Measurements from ENCODE around the gene TRIM40. TPM values are rescaled to one million over a fixed set of nuclear protein-coding genes. Genes with fewer than 3 reads are reported as not detected.

TRIM40 gene, protein sequence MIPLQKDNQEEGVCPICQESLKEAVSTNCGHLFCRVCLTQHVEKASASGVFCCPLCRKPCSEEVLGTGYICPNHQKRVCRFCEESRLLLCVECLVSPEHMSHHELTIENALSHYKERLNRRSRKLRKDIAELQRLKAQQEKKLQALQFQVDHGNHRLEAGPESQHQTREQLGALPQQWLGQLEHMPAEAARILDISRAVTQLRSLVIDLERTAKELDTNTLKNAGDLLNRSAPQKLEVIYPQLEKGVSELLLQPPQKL
- not detected for total RNA-seq (ENCODE audit: unreplicated experiment)
- long read RNA-seq, result 0 reads

DNA sequence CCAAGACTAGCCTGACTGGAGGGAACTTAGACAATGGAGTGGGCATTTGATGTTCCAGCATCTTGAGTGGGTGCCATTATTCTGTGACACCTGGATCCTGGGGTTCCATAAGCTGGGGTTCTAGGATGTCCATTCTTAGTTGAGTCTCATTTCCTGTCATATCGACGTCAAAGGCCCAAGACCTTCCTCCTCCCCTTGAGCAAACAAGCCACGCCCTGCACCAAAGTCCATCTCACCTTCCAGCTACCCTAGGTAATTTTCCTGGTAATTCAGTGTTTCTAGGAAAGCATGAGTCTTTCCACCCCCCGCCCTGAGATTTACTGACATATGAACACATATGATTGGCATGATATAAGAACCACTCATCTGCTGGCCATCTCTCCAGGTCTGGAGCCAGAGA, at the start of gene TRIM40:
TSS of gene TRIM40 (plus strand) at position 384 of the 400 bp plus-strand sequence. CDS start 897 bp downstream, outside the sequence.
- TF ChIP-seq, protein P1, sequence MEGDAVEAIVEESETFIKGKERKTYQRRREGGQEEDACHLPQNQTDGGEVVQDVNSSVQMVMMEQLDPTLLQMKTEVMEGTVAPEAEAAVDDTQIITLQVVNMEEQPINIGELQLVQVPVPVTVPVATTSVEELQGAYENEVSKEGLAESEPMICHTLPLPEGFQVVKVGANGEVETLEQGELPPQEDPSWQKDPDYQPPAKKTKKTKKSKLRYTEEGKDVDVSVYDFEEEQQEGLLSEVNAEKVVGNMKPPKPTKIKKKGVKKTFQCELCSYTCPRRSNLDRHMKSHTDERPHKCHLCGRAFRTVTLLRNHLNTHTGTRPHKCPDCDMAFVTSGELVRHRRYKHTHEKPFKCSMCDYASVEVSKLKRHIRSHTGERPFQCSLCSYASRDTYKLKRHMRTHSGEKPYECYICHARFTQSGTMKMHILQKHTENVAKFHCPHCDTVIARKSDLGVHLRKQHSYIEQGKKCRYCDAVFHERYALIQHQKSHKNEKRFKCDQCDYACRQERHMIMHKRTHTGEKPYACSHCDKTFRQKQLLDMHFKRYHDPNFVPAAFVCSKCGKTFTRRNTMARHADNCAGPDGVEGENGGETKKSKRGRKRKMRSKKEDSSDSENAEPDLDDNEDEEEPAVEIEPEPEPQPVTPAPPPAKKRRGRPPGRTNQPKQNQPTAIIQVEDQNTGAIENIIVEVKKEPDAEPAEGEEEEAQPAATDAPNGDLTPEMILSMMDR (IDR thresholded peaks at IDR 0.05; ENCODE audit: partially characterized antibody, unreplicated experiment), result no peak
- no peak for DNase-seq
- no peaks in the 10 kb centered on the region for H3K36me3 Mint-ChIP-seq (ENCODE audit: unreplicated experiment)
- H3K4me3 Mint-ChIP-seq (ENCODE audit: unreplicated experiment), result no peak within 1 kb of the TSS
- H3K27ac Mint-ChIP-seq (ENCODE audit: unreplicated experiment), result no peak within 1 kb of the TSS
- H3K27me3 Mint-ChIP-seq (ENCODE audit: unreplicated experiment), result peaks cover 4% of the 10 kb centered on the region
- peaks cover under 1% of the 10 kb centered on the region for H3K9me3 Mint-ChIP-seq (ENCODE audit: unreplicated experiment)
- peaks cover 6% of the 10 kb centered on the region for H3K4me1 Mint-ChIP-seq (ENCODE audit: low read depth, unreplicated experiment)

DNA sequence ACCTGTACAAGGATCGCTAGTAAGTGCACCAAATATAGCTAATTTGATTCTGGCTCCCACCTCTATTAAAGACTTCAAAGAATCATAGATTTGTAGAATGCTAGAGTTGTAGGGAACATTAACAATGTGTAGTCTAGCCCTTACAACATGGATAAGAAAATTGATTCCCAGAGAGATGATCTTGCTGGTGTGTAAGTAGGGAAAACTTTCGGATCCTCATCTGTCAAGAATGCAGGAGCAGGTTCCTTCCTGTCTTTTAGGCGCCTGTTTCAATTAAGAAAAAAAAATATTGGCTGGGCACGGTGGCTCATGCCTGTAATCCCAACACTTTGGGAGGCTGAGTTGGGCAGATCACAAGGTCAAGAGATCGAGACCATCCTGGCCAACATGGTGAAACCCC, 48.1 kb upstream of the TRIM40 start:
- peaks cover 5% of the 10 kb centered on the region for H3K36me3 Mint-ChIP-seq (ENCODE audit: unreplicated experiment)

DNA sequence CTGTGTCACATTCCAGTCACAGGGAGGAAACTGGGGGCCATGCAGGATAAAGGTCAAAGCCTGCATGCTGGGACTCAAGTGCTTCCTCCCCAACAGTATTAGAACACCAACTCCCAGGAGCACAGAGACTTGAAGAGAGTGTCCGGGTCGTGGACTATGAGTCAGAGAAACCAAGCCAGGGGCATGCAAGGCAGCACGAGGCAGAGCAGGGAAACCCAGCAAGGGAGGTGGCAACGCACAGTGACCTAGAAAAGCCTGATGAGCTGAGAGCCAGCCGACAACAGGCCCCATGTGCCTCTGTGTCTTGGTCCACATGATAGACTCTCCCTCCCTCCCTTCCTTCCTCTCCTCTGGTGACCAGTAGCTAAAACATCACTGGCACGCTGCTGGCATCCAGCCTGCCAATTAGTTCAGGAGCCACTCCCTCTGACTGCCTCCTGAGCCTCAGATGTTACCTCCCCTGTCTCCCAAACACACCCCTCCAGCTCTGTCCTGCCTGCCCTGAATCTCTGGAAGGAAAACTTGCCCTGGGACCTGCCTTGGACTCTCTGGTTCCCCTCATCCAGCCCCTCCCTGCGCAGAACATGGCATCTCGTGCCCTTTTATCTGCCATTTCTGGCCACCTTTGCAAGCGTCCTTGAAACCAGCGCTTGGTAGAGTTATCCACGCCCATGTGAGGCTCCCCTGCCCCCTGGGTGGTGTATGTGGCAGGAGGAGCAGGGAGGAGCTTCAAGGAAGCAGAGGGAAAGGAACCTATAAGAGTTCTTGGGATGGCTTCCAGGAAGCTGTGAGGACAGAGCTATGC, 44.2 kb upstream of the TRIM40 start:
- H3K4me3 Mint-ChIP-seq (ENCODE audit: unreplicated experiment), result no peak overlapping the region
- DNase-seq, result no peak
- no peak overlapping the region for H3K27ac Mint-ChIP-seq (ENCODE audit: unreplicated experiment)
- H3K9me3 Mint-ChIP-seq (ENCODE audit: unreplicated experiment), result peaks cover 2% of the 10 kb centered on the region
- peaks cover 5% of the 10 kb centered on the region for H3K4me1 Mint-ChIP-seq (ENCODE audit: low read depth, unreplicated experiment)
- H3K27me3 Mint-ChIP-seq (ENCODE audit: unreplicated experiment), result peaks cover 4% of the 10 kb centered on the region
- TF ChIP-seq, protein P1 (IDR thresholded peaks at IDR 0.05; ENCODE audit: partially characterized antibody, unreplicated experiment), result no peak
- no peaks in the 10 kb centered on the region for H3K36me3 Mint-ChIP-seq (ENCODE audit: unreplicated experiment)

More for the DNA sequence above, 48.1 kb upstream of the TRIM40 start:
- no peak for DNase-seq
- no peak overlapping the region for H3K27ac Mint-ChIP-seq (ENCODE audit: unreplicated experiment)
- H3K4me1 Mint-ChIP-seq (ENCODE audit: low read depth, unreplicated experiment), result no peaks in the 10 kb centered on the region
- H3K4me3 Mint-ChIP-seq (ENCODE audit: unreplicated experiment), result no peak overlapping the region
- TF ChIP-seq, protein P1 (IDR thresholded peaks at IDR 0.05; ENCODE audit: partially characterized antibody, unreplicated experiment), result no peak
- peaks cover 6% of the 10 kb centered on the region for H3K9me3 Mint-ChIP-seq (ENCODE audit: unreplicated experiment)
- peaks cover 3% of the 10 kb centered on the region for H3K27me3 Mint-ChIP-seq (ENCODE audit: unreplicated experiment)

DNA sequence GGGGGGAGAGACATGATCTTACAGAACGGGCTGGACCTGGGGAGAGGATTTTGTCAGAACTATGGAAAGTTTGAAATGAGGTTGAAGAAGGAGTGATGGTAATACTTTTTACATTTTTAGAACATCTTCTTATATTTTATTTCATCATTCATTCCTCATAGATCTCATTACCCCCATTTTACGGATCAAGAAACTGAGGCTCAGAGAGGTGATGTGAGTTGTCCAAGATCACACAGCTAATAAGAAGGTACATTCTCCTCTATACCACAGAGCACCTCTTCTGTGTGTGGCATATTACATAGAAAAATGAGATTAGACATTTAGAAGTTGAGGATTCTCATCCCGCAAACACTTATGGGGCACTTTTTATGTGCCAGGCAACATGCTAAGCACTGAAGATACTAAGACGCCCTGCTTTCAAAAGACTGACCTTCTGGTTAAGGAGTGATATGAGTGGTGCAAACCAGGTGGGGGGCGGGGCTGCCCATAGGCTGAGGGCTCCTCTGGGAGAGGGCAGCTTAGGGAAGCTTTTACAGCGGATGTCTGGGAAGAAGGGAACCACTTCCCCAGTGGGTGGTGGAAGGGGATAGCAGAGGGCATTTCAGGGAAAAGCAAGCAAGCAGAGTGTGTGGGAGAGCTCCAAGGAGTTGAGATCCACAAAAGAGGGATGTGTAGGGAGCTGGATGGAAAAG, 42.9 kb upstream of the TRIM40 start:
- peaks cover 5% of the 10 kb centered on the region for H3K4me1 Mint-ChIP-seq (ENCODE audit: low read depth, unreplicated experiment)
- H3K27me3 Mint-ChIP-seq (ENCODE audit: unreplicated experiment), result peaks cover 7% of the 10 kb centered on the region
- H3K36me3 Mint-ChIP-seq (ENCODE audit: unreplicated experiment), result no peaks in the 10 kb centered on the region
- no peak overlapping the region for H3K4me3 Mint-ChIP-seq (ENCODE audit: unreplicated experiment)
- TF ChIP-seq, protein P1 (IDR thresholded peaks at IDR 0.05; ENCODE audit: partially characterized antibody, unreplicated experiment), result no peak
- H3K27ac Mint-ChIP-seq (ENCODE audit: unreplicated experiment), result no peak overlapping the region
- peaks cover 2% of the 10 kb centered on the region for H3K9me3 Mint-ChIP-seq (ENCODE audit: unreplicated experiment)
- no peak for DNase-seq

All from glutamatergic neuron (in vitro differentiated cells).